ENCODE data around the gene YTHDC1. TPM values are rescaled to one million over a fixed set of nuclear protein-coding genes. Genes with fewer than 3 reads are reported as not detected.

Gene YTHDC1
- total and polyA plus RNA-seq, 2 of the 4 experiments (the other 2 are of a cell fraction): 31.9 to 32.7 TPM

DNA sequence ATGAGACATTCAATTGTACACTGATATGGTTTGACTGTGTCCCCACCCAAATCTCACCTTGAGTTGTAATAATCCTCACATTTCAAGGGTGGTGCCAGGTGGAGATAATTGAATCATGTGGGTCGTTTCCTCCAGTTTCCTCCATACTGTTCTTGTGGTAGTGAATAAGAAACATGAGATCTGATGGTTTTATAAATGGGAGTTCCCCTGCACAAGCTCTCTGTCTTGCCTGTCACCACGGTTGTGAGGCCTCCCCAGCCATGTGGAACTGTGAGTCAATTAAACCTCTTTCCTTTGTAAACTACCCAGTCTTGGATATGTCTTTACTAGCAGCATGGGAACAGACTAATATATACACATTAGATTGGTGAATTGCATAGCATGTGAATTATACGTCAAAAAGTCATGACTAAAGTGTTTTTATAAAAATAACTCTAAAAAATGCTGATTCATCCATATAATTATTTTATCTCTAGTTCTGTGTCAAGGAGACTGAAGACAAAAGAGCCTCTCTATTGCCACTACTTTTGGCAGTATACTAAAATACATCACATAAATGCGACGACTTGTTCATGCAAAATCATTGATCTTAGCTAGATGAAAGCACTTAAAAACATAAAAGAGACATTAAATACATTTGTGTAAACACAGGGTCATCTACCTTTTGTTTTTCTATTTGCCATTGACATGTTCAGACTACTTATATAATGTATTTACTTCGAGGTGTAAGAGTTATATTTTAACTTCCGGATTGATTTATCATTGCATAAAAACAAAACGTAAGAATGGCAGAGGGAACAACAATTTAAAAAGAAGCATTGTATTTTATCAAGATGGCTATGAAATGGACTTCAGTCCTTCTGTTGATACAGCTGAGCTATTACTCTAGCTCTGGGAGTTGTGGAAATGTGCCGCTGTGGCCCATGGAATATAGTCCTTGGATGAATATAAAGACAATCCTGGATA, 50.1 kb downstream of the YTHDC1 start:
- Histone ChIP-seq H4K91ac (ENCODE audit: insufficient read depth, low read depth, low read length) (no peak overlapping the region), H3K9me1 (ENCODE audit: insufficient read depth, low read length) (no peaks in the 10 kb centered on the region), H3K23ac (ENCODE audit: low read depth, low read length) (no peak overlapping the region), H3K14ac (replicated peaks; ENCODE audit: low read depth, low read length) (no peak overlapping the region), H3K9ac (ENCODE audit: low read depth, low read length) (no peak overlapping the region), H2BK120ac (ENCODE audit: low read depth, low read length) (no peak overlapping the region), H3K4me3 (ENCODE audit: insufficient read depth, low read depth, low read length) (no peak overlapping the region), H2AK9ac (replicated peaks; ENCODE audit: low read depth, low read length, poor library complexity) (no peak overlapping the region), H3K27ac (ENCODE audit: insufficient read depth, low read length) (no peak overlapping the region), H3K56ac (ENCODE audit: extremely low read depth, insufficient read depth, low read length) (no peak overlapping the region), H4K8ac (ENCODE audit: low read depth in 2 of 2, low read length in 2 of 2) (no peak overlapping the region), H3K27me3 (ENCODE audit: control insufficient read depth, insufficient read depth, low read length) (peaks cover 2% of the 10 kb centered on the region; the same call in 1 of the 2 replicates), H2BK15ac (ENCODE audit: low read depth, low read length) (no peak overlapping the region), H3K4me2 (ENCODE audit: low read depth, low read length) (no peak overlapping the region), H3K4me1 (ENCODE audit: control insufficient read depth, insufficient read depth, low read length) (no peaks in the 10 kb centered on the region), H4K5ac (ENCODE audit: low read depth, low read length) (no peak overlapping the region), H2BK5ac (ENCODE audit: low read depth, low read length, poor library complexity, severe bottlenecking) (no peak overlapping the region), H2AFZ (replicated peaks; ENCODE audit: low read length, poor library complexity) (no peak overlapping the region), H2BK20ac (ENCODE audit: low read depth, low read length) (no peak overlapping the region), H2AK5ac (ENCODE audit: low read depth, low read length) (no peak overlapping the region), H3K18ac (ENCODE audit: low read depth, low read length) (no peak overlapping the region), H3K4ac (ENCODE audit: low read depth, low read length) (no peak overlapping the region), H3K9me3 (ENCODE audit: control insufficient read depth, insufficient read depth, low read length) (no peaks in the 10 kb centered on the region; the same call in 1 of the 2 replicates), H3K36me3 (ENCODE audit: control insufficient read depth, insufficient read depth, low read length) (no peaks in the 10 kb centered on the region), H4K20me1 (ENCODE audit: insufficient read depth, low read length) (no peaks in the 10 kb centered on the region), H3K79me1 (ENCODE audit: low read depth in 1 of 2, low read length in 2 of 2) (no peaks in the 10 kb centered on the region)
- ChIA-PET CTCF (interaction anchor here (0.5 to 1.2 kb wide), 2 partner anchors 9 to 110 kb away, joined by 3 to 4 read pairs; no protein-coding TSS in a partner anchor), POLR2A (ENCODE audit: unreplicated experiment) (no interaction called here)
- ATAC-seq (ENCODE audit: low read depth): no peak
- intact Hi-C loops (cut with micrococcal nuclease) (no loop called here), dilution Hi-C loops (cut with HindIII; ENCODE audit: low sequenced_read_pairs, unreplicated experiment) (no loop called here), in situ Hi-C loops (cut with MboI; ENCODE audit: low sequenced_read_pairs) (loop anchor here (25.0 kb wide), 1 partner anchor 1313 kb away; no protein-coding TSS in a partner anchor)
- no peak for DNase-seq
- TF ChIP-seq RAD21 (IDR thresholded peaks at IDR 0.05; ENCODE audit: low read length) (no peak), MAFK (IDR thresholded peaks at IDR 0.05; ENCODE audit: low read depth, low read length) (peak; percentile 71), RFX5 (IDR thresholded peaks at IDR 0.05; ENCODE audit: low read depth, low read length) (no peak), ELK1 (IDR thresholded peaks at IDR 0.05; ENCODE audit: borderline replicate concordance, low read depth, low read length) (no peak)
- no CpG with 5 or more reads among the region's 9 CpGs for WGBS, 2 experiments (ENCODE audit: extremely low coverage in 2 of 2, insufficient read length in 1 of 2)
- BruUV-seq (replicated peaks): no TSS peak

All from IMR-90 (cell line).